Hematopoietic multipotent progenitor cell treated with erythropoietin and hydrocortisone succinate and interleukin-3 and kit ligand, for 17 days (in vitro differentiated cells): ENCODE measurements around the gene ENOX2.
"Not testable (repeated sequence)": the region's sequence is repeated elsewhere in the genome, so short reads cannot be mapped to it uniquely, and the experiment has no call there.

ENCODE experiments used
- DNase-seq: peaks from one replicate; pipeline ENCODE4 v3.0.0-alpha.2; 2015; ENCODE audit warnings: low spot score

Gene ENOX2

DNA sequence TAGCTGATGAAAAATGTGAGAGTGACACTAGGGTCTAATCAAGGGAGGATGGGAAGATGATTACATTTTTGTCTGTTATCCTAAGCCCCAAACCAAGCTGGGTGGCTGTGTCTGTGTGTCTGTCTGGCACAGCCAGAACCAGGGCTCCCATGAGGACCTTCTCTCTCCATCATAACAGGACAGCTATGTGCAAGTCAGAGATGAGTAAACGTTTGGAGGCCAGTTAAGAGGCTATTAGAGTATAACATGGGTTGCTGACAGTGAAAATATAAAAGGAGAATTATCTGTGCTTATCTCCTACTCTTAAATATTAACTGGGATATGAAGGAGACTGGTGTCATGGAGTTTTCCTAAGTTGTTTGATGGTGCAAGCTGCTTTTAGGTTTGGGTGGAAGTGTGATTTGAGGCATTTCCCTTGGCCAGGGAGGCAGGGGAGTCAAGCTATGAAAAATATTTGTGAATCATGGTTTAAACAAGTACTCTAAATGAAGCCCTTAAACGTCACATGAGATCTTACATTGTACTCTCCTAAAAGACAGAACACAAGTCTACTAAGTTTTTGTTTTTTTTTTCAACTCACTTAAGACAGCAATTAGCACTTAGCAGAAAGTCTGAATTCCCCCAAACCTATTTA is 156.2 kb downstream of the ENOX2 start:
- no peak for DNase-seq

DNA sequence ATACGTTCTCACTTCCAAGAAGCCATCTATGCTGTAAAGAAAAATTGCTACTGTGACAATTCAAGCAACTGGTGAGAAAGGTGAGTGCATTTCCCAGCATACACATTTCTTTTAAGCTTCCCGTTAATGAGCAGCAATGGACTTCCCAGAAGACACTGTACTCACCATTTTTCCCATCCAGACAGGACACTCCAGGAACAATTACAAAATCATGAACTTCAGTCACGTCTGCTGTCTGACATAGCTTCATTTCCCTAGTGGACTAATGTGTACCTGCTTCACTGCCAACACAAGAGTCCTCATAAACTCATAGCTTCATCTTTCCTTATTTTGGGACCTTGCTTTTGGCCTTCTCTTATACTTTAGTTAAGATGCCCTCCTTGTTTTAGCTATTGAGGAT is 156.9 kb downstream of the ENOX2 start:
- DNase-seq = no peak

DNA sequence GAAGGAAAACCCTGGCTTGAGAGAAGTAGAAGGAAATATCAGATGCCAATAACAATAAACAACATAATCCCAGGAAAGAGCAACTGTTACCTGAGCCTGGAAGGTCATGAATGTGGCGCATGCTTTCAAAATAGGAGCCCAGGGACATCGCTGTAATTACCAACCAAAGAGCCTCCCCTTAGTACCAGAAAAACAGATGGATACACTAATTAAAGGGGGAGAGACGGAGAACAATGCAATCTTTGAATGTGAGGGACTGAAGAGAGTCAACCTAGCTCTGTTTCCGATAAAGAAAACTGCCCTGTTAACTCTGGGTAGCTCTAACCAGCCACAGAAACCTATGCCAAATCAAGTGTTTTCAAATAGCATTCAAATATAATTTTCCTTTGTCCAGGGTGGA is 161.4 kb downstream of the ENOX2 start:
- no peak for DNase-seq

DNA sequence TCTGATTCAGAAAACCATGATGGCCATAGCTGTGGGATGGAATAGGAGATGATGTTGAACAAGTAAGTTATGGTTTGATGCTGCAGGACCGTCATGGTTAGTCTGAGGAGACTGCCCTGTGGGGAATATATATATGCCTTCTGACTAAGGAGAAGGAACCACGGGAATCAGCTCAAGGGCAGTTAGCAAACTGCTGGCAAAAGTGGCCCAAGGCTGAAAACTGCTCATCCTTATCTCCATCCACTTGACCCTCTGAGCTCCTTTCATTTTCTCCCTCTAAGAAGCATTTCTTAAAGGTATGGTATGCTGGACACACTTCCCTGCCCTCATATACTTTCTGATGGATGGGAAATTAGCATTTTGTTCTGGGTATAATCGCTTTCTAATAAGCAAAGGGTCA is 161.9 kb downstream of the ENOX2 start:
- DNase-seq = no peak

DNA sequence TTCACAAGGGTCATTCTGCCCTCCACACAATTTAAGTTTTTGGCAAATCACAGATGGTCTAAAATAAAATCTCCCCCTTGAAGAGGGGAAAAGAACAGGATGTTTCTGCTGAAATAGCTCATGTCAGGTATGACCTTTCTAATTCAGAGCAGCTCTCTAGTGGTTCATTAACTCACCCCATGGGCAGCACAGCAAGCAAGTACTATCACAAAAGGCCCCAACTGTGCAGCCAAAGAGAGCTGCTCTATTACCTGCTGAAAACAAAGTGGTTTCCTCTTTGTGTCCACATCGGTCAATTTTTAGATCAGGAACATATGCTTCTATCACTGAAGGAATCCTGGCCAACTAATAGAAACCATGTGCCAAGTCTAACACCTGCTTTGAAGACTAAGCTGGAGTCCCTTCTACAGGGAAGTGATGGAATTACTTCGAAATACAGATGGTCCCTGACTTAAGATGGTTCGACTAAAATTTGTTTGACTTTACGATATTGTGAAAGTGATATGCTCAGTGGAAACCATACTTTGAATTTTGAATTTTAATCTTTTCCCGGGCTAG is 164.3 kb downstream of the ENOX2 start:
- no peak for DNase-seq

DNA sequence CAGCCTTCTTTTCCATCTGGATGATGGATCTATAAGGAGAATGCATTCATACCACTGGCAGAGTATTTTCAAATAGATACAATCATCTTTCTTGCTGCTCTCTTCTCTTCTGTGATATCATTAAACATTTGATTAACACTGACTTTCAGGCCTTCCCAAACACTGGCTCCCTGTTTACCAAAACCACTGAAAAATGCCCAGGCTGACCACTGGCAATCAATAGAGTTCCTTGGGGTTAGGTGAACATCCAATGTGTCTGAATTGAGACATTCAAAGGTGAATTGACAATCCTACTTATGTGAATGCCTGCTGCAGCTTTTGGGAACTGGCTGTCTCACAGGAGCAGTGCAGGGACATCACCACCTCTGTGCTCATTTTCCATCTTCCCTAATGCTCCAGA is 168.3 kb downstream of the ENOX2 start:
- no peak for DNase-seq

DNA sequence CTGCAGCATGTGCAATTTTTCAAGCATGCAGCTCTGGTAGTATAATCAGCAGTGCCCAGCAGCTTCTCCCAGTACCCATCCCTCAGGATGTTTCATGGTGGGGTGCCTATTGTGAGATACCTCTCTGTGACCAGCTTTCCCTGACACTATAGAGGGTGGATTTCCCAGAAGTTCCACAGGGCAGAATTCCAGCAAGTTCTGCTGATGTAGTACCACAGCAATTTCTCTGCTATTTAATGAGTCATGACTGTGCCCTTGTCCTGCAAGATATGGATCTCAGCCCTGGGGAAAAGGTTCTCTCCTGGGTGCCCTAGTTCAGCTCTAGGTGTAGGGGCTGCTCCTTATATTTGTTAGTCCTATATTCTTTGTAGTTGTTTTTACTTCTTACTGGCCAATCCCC is 174.8 kb downstream of the ENOX2 start:
- DNase-seq = no peak

DNA sequence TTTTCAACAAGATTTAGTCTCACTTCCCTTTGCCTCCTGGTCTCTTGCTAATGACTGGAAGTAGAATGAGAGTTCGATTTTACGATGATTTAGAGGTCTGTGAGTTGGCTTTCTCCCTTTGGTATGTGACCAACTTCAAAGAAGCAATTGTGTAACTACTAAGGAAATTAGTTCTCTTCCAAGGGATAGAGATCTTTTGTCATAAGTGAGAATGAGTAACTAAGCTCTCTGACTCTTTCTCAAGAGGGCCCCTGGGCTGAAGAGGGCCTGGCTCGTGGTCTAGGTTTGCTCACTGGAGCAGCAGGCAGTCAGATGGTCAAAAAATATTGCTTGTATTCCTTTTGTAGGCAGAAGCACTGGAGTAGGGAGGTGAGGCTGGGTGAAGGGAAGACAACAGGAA is 176.3 kb downstream of the ENOX2 start:
- DNase-seq = no peak

DNA sequence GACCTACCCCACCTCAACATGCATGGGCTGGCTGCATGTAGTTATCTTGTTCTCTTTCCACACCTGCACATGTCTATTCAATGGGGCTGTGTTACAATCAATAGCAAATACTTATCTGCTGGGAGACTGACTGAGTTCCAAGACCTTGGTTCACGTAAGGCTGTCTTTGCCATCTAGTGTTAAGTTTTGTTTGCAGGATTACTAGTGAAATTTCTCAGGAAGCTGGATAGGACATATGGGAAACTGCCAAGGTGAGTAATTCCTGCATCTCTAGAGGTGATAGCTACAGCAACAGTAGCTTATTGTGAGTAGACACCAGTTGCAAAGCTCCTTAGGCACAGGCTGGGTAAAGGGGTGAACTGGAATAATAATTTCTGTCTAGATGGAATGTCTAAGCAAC is 177.5 kb downstream of the ENOX2 start:
- DNase-seq = no peak

DNA sequence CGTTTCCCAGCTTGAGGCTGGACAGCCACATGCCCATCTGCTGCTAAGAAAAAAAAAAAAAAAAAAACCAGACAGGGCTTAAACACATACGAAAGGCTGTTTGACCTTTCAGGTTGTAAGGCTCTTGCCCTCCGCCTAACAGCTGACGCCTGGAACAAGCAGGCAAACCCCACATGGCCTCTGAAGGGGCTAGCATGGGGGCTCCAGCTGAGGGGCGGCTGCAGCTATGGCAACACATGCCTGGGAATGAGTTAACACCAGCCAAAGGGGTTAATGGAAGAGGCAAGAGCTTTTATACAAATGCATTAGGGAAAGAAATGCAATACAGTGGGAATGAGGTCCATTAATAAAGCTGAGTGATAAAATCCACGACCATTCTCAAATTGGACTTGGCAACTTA is 183.6 kb downstream of the ENOX2 start:
- no peak for DNase-seq

DNA sequence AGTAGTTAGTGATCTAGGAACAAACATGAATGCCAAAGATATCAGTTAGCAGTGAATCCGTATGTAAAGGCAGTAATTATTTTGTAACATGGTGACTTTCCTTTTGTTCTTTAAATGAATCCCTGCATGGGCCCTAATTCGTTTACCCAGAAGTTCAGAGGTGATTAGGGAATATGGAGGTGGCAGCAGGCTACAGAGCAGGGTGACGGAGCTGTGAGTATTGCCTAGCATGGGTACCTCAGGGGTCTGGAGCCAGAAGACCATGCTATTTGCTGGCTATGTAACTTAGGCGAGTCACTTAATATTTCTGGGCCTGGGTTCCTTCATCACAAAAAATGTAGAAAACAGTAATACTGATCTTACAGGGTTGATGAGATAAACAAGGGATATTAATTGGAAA is 184.9 kb downstream of the ENOX2 start:
- DNase-seq = no peak

DNA sequence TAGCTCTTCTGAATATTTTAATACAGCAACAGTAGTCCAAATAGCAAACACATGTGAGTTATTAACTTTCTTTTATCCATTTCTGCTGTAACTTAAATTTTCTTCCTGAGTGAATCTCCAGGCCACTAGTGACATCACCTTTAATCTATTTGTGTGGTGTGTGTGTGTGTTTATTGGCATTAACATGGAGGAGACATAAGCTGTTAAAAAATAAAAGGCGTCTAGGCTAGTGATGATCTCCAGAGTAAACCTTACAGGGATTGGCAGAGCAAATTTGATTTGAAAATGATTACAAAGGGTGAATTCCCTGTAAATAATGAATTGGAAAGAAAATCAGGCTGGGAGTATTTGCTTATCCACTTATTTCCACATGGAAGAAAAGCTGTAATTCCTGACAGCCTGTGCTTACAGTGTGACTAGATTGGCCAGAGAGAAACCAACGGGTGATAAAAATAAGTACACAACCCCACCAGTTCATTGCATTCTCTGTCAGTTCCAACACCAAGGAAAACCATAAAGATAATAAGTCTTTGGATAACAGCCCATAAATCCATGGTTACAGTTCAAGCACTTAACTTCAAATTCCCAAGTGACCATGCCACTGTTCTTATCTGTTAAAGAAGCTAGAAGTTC is 186.1 kb downstream of the ENOX2 start:
- no peak for DNase-seq

DNA sequence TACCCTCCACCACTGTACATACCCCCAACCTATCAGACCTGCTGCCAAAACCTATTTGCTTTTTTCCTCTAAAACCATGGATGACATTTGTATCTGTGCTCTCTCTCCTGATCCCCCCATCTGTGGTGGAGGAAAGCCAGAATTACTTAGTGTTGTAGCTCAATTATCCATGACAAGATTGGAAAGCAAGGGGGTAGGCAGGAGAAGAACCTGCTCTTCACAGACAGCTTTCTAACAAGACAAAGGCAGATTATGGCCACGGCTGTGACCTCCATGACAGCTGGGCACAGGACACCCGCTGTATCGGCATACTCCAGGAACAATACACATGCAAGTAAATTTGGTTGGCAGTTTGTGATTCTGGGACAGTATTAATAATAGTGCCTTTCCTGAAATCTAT is 186.7 kb downstream of the ENOX2 start:
- DNase-seq = no peak

DNA sequence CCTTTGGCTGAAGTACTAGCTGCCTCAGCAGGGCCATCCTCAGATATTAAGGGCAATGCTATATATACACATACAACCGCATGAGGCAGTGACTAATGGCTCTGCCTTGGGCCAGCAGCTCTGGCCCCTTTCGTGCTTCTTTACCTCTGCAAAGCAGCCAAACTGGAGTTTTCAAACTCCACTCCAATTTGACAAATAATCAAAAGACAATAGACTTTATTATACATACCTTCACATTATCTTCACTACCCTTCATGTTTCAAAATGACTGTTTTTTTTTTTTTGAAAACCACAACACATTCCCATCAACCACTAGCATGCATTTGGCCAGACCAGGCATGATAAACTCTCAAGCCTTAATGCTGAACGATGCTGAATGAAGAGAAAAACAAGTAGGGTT is 187.7 kb downstream of the ENOX2 start:
- DNase-seq = no peak

DNA sequence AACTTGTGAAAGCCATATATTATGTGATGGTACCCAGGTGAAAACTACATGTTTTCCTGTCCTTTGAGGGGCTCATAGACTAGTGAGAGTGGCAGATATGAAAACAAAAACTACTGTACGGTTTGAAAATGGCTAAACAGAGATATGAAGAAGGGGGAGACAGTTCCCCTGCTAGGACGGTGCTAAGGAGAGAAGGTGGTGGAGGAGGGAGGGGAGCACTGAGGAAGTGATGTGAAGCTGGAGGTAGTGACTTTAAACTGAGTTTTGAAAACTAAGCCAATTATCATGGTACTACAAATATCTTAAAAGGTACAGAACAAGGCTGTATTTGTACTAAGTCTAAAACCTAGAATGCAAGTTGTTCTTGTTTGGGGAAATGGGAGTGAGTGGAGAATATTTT is 188.3 kb downstream of the ENOX2 start:
- DNase-seq = no peak

DNA sequence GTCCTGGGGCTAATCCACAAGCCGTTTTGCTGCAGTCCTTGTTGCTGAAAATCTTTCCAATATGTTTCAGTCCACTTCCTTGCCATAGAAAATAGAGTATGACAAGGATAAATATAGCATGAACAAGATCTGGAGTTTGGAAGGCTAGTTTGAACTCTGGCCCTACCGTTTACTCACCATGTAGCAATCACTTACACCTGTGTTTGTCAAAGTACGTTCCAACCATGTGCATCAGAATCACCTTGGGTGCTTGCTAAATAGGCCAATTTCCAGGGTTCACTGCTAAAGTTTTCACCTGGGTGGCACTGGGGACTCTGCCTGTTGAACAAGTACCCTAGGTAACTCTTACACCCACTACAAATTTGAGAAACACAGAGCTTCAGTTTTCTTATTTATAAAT is 188.9 kb downstream of the ENOX2 start:
- no peak for DNase-seq

DNA sequence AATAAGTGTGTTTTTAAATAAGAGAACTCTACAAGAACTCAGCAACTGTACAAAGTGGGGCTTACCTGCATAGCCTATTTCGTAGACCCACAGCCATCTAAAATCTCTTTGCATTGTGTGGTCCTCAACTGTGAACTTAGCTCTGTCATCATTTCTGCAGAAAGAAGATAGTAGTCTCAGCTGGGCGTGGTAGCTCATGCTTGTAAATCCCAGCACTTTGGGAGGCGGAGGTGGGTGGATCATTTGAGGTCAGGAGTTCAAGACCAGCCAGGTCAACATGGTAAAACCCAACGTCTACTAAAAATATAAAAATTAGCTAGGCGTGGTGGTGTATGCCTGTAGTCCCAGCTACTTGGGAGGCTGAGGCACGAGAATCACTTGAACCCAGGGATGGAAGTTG is 193.8 kb downstream of the ENOX2 start:
- not testable (repeated sequence) for DNase-seq

DNA sequence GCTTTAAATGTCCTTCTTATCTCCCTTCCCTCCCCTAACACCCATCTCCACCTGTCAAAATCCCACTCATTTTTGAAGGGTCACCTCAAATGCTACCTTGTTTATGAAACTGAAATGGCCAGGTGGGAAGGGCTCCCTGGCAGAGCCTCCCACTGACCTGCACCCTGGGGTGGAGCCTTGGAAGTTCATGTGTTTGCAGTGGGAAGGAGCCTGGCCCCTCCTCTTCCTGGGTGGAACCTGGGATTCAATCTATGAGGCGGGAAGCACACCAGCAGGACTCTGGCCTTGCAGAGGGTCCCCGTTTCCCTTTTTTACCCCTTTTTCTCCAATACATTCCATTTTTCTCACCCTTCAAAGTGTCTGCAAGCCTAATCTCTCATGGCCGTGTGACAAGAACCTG is 197.4 kb downstream of the ENOX2 start:
- DNase-seq = no peak

DNA sequence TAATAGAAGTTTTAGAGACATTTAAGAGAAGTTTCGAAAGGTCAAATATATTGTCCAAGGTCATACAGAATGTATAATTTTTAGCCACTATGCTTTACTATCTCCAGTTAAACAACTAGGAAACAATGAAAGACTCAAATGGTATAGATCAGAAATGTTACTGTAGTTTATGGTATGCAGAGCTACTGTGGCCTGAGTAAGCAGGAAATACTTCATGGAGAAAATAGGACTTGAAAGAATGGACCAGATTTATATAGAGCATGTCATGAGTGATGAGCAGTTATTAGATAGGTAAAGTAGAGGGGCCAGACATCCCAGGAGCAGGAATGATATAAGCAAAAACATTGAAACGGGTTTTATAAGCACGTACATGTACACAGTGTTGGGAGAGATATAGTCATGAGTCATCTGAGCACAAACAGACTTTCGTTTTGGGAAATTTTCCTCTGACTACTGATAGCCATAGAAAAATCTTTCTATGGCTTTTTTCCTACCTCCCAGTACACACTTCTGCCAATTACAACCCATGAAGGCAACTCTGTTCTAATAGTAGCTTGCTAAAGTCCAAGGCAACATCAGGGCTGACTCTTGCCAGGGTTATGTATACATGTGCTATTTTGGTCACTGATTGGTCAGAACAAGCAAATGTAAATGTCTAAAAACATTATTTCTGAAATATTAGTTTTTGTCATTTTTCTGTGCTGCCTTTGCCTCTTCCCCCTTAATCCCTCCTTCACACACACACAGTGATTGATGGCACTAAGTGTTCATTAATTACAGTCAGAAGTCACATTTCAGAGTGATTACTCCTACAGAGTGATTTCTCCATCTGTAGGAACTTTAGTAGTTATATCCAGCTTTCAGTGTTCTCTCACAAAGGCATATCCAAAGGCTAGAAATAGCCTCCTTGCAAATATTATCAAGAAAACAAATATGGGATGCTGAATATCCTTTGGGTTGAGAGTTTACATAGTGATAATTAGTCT is 198.7 kb downstream of the ENOX2 start:
- no peak for DNase-seq

DNA sequence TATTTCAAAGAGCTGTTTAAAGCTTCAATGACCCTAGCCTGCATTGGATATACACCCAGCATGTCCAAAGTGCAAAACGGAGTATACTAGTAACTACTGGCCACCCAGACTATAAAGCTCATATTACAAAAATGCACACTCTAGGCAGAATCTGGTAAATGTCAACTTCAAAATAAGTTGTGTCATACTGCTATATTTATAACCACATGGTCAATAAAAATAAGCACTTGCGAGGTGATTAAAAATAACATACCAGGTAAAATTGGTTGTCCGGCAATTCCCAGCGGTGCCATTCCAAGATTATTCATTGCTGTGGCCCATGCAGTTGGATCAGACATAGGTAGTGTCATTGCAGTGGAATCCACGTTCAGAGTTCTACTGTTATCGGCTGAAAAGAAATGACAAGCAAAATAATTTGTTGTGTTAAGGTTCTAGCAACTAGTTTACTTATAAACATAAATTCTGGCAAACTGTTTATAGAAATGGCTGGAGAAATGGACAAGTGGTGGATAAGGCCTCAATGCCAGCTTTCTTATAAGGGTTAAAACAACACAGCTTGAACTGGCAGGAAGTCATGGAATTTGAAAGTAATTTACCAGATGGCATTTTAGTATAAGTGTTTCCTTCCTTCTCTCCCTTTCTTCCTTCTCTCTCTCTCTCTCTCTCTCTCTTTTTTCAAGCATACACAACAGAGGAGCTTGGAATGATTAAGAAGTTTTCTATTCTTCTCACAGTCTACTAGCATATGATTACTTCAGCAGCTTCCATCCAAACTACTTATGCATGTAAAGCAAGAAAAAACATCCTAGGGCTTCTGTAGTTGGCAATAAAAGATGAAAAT is 199.9 kb downstream of the ENOX2 start:
- DNase-seq = no peak

DNA sequence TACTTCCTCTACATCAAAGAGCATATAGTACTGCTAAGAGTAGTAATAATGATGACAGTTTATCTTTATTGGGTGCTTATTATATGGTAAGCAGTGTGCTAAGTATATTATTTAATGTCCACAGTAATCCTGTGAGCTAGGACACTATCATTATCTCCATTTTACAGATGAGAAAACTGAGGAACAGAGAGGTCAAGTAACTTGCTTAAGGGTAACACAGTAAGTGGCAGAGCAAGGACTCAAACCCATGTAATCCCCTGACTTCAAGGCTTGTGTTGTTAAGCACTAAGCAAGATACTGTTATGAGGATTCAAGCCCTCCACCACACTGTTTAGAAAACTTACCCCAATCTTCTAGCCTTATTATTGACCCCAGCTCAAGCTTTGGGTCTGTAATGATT is 202.4 kb downstream of the ENOX2 start:
- no peak for DNase-seq

DNA sequence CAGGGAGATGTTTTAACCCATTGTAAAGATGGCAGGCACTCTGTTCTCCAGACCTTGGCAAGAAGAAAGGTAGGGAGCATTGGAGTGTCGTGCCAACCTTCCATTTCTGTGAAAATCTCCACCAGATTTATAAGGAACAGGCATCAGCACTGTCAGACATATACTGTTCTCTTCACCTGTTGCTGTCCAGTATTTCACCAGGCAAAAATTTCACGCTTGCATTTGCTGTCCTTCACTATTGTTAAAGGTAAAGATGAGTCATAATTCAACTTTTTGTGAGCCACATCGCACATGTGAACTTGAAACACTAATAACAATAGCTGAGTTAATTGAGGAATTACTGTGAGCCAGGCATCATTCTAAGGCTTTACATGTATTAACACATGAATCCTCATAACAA is 203.4 kb downstream of the ENOX2 start:
- no peak for DNase-seq
